Left renal cortex interstitium (tissue), 4 donors: ENCODE results near the gene SIX5. TPM values are rescaled to one million over a fixed set of nuclear protein-coding genes. Genes with fewer than 3 reads are reported as not detected.
"Not testable (repeated sequence)": the region's sequence is repeated elsewhere in the genome, so short reads cannot be mapped to it uniquely, and the experiment has no call there.

ENCODE experiments used
- DNase-seq, 4 donors: peaks; one replicate each; pipeline ENCODE4 v3.0.0-alpha.2; 2013; ENCODE audit warnings: low read depth in 4 of 4, low spot score in 2 of 4, missing footprints in 1 of 4
- polyA plus RNA-seq, 4 donors: library from polyadenylated mRNA; unstranded; fragments of 120-200 nt; gene quantifications; one replicate each; pipeline ENCODE4 v1.2.1, GENCODE V29; 2013; ENCODE audit not compliant: insufficient read length in 4 of 4

Gene SIX5
- polyA plus RNA-seq, 4 donors, result 13.6 to 38.5 (median 27.7) TPM

GRCh38 chr19:45761714-45762113 lies 7.3 kb downstream of the SIX5 start:
- DNase-seq, result no peak

- no peak for DNase-seq
Measured at GRCh38 chr19:45758921-45759320, 10.1 kb downstream of the SIX5 start.

DNA sequence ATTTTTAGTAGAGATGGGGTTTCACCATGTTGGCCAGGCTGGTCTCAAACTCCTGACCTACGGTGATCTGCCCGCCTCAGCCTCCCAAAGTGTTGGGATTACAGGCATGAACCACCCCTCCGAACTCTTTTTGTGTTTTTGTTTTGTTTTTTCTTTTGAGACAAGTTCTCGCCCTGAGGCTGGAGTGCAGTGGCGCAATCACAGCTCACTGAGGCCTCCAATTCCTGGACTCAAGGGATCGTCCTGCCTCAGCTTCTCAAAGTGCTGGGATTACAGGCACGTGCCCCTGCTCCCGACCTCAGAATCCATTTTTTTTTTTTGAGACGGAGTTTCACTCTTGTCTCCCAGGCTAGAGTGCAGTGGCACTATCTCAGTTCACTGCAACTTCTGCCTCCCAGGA lies 11.4 kb downstream of the SIX5 start:
- DNase-seq, result no peak

GRCh38 chr19:45754323-45754722 lies 14.7 kb downstream of the SIX5 start:
- DNase-seq, result no peak

GRCh38 chr19:45753548-45753947 lies 15.5 kb downstream of the SIX5 start:
- DNase-seq, result no peak

GRCh38 chr19:45752639-45753038 lies 16.4 kb downstream of the SIX5 start:
- no peak for DNase-seq

DNA sequence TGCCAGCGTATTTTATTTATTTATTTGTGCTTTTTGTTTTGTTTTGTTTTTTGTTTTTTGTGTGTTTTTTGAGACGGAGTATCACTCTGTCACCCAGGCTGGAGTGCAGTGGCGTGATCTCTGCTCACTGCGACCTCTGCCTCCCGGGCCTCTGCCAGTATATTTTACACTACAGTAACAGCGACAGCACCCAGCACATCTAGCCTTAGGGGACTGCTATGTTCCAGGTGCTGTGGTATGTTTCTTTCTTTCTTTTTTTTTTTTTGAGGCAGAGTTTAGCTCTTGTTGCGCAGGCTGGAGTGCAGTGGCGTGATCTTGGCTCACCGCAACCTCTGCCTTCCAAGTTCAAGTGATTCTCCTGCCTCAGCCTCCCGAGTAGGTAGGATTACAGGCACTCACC lies 17.6 kb downstream of the SIX5 start:
- DNase-seq, result not testable (repeated sequence)

DNA sequence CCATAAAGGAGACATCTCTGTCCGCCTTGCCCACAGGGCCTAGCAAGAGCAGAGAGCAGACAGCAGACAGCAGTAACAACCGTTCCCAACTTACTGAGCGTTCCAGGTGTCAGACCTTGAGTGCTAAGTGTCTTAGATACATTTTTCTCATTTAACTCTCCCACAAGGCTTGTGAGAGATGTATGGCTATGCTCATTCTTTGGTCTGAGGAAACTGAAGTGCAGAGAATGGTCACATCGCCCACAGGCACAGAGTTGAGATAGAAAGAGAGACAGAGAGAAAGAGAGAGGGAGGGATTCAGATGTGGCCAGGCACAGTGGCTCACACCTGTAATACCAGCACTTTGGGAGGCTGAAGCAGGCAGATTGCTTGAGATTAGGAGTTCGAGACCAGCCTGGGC lies 21.5 kb downstream of the SIX5 start:
- no peak for DNase-seq

DNA sequence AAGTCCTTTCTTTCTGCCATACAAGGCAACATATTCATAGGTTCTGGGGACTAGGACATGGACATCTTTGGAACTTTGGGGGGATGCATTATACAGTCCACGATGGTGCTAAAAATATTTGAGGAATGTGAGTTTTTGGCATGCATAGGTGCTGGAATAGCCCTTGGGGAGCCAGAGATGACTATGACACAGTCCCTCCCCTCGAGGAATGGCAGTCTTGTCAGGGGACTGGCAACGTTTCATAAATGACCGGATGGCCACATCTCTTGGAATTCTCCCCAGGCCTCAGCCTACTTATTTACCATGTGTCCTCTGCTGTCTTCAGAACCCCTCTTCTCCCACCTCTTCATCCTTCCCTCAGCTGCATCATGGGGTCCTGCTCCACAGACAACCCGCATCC lies 22.2 kb downstream of the SIX5 start:
- DNase-seq, result no peak

DNA sequence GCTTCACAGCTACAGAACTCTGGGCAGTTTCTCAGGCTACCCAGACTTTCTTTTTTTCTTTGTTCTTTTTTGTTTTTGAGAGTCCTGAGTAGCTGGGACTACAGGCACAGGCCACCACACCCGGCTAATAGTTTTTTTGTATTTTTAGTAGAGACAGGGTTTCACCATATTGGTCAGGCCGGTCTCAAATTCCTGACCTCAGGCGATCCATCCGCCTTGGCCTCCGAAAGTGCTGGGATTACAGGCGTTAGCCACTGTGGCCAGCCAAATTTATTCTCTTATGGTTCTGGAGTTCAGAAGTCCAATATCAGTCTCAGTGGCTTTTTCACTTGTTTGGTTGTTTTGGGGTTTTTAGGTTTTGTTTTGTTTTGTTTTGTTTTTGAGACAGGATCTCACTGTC lies 23.4 kb downstream of the SIX5 start:
- DNase-seq, result no peak

GRCh38 chr19:45742969-45743368 lies 26.1 kb downstream of the SIX5 start:
- DNase-seq, result no peak

DNA sequence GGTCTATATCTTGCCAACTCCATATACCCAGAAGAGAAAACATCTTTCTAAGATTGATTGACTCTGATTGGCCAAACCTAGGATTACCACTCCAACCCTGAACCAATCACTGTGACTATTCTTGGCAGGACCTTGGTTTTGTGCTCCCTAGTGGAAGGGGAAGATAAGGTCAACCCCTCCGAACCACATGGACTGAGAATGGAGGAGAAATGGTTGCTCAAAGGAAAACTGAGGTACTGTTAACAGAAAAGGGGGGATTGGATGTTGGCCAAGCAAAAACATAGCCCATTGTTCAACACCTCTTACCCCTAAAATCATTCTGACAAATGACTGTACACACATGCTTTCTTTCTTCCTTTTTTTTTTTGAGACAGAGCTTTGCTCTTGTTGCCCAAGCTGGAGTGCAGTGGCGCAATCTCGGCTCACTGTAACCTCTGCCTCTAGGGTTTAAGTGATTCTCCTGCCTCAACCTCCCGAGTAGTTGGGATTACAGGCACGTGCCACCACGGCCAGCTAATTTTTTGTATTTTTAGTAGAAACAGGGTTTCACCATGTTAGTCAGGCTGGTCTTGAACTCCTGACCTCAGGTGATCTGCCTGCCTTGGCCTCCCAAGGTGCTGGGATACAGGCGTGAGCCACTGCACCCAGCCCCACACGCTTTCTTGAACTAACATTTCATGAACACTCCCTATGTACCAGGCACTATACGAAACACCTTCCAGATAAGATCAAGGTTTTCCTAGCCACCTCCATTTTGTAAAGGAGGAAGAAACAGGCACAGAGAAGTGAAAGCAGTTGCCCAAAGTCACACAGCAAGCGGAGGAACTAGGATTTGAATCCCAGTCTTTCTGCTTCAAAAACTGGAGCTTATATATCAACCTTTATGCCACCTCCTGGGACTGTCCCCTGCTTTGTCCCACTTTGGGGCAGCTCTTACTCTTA lies 29.3 kb downstream of the SIX5 start:
- no peak for DNase-seq

- DNase-seq, result no peak
Measured at GRCh38 chr19:45733160-45733810, 35.8 kb downstream of the SIX5 start, which contains the start of gene MEIOSIN. TSS of gene MEIOSIN (plus strand) at chr19:45733439. CDS start at chr19:45735377, 1,938 bp downstream.

GRCh38 chr19:45730368-45731288 lies 38.4 kb downstream of the SIX5 start, which contains the start of gene FBXO46:
TSS of gene FBXO46 (minus strand) at chr19:45730896. CDS start at chr19:45713495, 17,401 bp downstream.
- DNase-seq, result peak; percentile 89 to 97 (median 95)

DNA sequence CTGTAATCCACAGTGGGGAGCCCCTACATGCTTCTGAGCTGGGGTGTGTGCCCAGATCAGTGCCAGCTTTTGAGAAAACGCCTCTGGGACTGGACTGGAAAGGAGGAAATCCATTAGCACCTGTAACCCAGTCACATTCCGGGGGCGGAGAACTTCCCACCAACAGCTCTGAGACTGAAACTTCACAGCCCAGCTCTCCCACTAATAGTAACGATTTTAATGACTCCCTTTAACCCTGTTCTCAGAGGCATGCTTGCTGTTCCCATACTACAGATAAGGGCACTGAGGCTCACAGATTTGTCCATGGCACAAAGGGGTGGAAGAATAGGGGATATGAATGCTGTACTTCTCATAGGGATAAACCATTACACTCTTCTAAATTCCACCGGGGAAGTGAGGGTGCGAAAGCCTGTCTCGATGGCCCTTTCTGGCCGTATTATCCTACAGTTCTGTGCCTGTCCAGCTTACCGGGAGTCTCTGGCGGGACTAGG lies 39.2 kb downstream of the SIX5 start:
- DNase-seq, result no peak

GRCh38 chr19:45728683-45729082 lies 40.4 kb downstream of the SIX5 start:
- not testable (repeated sequence) for DNase-seq

- DNase-seq, result not testable (repeated sequence)
Measured at GRCh38 chr19:45720065-45720464, 49.0 kb downstream of the SIX5 start.

DNA sequence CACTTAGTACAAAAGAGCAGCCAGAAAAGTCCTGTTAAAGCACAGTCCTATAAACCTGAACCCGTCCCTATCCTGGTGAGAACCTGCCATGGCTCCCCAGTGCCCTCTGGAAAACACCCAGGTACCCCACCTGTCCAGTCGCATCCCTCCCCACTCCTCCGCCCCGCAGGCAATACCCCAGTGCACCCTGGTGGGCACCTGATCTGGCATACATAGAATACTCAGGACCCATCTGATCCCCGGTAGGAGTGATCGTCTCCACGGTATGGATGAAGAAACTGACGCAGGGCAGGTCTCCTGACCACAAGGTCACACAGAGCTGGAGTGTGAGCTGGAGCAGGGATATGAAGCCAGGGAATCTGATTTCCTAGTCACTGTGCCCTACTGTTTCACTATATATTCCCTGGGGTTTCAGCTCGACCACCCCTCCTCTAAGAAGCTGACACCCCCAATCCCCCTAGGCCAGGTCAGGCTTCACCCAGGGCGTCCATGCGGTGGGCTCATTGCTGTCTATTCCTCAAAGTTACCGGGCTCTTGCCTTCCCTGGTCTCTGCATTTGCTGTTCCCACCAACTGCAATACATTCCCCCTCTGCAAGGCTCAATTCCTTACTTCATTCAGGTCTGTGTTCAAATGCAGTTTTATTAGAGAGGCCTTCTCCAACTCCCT lies 50.9 kb downstream of the SIX5 start:
- no peak for DNase-seq

DNA sequence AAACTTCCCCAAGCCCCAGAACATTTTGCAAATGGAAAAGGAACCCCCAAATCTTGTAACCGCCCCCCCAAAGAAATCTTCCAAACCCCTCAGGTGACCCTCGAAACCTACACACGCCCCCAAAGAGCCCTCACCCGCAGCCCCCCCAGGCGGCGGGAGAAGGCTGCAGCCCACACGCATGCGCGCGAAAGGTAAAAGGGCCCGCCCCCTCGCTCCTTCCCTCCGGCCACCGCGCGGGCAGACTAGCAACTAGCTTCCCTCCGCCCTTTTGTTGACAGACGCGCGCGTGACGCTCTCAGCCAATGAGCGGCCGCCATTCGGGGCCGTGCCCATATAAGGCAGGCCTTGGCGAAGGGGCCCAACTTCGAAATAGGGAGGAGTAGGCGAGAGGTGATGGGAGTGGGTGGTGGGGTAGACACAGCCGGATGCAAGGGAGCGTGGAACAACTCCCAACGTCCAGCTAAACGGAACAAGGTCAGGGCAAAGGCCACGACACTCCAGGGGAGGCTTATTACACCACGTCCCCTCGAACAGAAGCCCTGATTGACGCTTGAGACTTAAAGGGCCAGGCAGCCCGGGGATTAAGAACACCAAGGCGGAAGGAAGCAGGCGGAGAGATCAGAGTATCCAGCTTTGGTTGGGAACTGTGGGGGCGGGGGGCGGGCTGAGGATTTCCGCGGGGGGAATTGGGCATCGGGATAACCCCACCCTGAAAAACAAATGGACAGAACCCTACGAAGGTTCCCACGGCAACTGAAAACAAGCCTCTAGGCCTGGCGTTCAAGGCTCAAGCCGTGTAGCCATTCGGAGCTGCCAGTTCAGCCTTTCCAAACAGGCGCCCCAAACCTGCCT lies 51.7 kb downstream of the SIX5 start:
- DNase-seq, result peak; percentile 96 to 99 (median 98)
